ENCODE data around the gene BCAS3.
A peak's percentile ranks its signal among the peaks of the same experiment; 100 is the strongest.

BCAS3 gene

DNA sequence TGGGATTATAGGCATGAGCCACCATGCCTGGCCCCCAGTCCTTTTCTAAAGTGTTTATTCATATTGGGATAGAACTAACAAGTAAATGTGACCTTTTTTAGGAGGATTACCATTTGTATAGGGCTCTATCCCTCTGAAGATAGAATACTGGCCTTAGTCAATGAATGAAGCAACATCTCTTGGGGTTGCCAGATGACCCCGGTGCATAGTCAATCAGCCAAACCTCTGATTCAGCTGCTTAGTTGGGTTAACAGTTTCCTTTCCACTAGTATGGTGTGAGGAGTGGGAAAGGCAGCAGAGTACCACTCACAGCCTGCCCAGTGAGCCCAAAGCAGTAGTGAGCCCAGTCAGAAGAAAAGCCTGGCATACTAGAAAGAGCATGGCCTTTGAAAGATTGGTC, 627.4 kb downstream of the BCAS3 start:
- no peak for ATAC-seq

DNA sequence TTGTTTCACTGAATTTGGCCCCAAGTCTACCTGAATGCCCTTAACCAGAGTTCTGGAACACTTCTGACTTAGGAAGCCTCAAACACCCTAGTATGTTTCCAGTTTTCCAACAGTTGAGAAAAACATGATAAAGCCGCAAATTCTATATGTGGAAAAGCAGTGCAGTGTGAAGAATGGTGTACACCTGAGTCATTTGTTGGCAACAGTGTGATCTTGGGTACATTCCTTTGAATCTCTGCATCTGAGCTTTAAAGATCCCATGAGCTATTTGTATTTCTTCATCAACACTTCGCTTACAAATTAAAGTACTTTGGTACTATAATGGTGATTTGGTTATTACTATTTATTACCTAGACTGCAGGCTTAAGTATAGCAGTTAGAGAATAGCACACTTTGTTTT, 628.4 kb downstream of the BCAS3 start:
- no peak for ATAC-seq
- no peak for TF ChIP-seq ESRRG (CRISPR knock-in tag; IDR thresholded peaks at IDR 0.05)
- no peak for TF ChIP-seq PPARA (CRISPR knock-in tag; IDR thresholded peaks at IDR 0.05; ENCODE audit: borderline replicate concordance)
- TF ChIP-seq, protein P1, sequence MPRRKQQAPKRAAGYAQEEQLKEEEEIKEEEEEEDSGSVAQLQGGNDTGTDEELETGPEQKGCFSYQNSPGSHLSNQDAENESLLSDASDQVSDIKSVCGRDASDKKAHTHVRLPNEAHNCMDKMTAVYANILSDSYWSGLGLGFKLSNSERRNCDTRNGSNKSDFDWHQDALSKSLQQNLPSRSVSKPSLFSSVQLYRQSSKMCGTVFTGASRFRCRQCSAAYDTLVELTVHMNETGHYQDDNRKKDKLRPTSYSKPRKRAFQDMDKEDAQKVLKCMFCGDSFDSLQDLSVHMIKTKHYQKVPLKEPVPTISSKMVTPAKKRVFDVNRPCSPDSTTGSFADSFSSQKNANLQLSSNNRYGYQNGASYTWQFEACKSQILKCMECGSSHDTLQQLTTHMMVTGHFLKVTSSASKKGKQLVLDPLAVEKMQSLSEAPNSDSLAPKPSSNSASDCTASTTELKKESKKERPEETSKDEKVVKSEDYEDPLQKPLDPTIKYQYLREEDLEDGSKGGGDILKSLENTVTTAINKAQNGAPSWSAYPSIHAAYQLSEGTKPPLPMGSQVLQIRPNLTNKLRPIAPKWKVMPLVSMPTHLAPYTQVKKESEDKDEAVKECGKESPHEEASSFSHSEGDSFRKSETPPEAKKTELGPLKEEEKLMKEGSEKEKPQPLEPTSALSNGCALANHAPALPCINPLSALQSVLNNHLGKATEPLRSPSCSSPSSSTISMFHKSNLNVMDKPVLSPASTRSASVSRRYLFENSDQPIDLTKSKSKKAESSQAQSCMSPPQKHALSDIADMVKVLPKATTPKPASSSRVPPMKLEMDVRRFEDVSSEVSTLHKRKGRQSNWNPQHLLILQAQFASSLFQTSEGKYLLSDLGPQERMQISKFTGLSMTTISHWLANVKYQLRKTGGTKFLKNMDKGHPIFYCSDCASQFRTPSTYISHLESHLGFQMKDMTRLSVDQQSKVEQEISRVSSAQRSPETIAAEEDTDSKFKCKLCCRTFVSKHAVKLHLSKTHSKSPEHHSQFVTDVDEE (CRISPR knock-in tag; IDR thresholded peaks at IDR 0.05), result no peak

More for the DNA sequence above, 627.4 kb downstream of the BCAS3 start:
- TF ChIP-seq, protein P2, sequence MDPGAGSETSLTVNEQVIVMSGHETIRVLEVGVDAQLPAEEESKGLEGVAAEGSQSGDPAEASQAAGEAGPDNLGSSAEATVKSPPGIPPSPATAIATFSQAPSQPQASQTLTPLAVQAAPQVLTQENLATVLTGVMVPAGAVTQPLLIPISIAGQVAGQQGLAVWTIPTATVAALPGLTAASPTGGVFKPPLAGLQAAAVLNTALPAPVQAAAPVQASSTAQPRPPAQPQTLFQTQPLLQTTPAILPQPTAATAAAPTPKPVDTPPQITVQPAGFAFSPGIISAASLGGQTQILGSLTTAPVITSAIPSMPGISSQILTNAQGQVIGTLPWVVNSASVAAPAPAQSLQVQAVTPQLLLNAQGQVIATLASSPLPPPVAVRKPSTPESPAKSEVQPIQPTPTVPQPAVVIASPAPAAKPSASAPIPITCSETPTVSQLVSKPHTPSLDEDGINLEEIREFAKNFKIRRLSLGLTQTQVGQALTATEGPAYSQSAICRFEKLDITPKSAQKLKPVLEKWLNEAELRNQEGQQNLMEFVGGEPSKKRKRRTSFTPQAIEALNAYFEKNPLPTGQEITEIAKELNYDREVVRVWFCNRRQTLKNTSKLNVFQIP (CRISPR knock-in tag; IDR thresholded peaks at IDR 0.05; ENCODE audit: borderline replicate concordance, low read depth), result no peak
- TF ChIP-seq ZC3H10 (CRISPR knock-in tag; IDR thresholded peaks at IDR 0.05), result no peak
- TF ChIP-seq, protein P3, sequence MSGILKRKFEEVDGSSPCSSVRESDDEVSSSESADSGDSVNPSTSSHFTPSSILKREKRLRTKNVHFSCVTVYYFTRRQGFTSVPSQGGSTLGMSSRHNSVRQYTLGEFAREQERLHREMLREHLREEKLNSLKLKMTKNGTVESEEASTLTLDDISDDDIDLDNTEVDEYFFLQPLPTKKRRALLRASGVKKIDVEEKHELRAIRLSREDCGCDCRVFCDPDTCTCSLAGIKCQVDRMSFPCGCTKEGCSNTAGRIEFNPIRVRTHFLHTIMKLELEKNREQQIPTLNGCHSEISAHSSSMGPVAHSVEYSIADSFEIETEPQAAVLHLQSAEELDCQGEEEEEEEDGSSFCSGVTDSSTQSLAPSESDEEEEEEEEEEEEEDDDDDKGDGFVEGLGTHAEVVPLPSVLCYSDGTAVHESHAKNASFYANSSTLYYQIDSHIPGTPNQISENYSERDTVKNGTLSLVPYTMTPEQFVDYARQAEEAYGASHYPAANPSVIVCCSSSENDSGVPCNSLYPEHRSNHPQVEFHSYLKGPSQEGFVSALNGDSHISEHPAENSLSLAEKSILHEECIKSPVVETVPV (CRISPR knock-in tag; IDR thresholded peaks at IDR 0.05), result no peak
- TF ChIP-seq CSDC2 (CRISPR knock-in tag; IDR thresholded peaks at IDR 0.05), result no peak
- TF ChIP-seq SNAI2 (CRISPR knock-in tag; IDR thresholded peaks at IDR 0.05), result no peak
- TF ChIP-seq TCF4 (CRISPR knock-in tag; IDR thresholded peaks at IDR 0.05; ENCODE audit: borderline replicate concordance), result no peak
- TF ChIP-seq ESRRG (CRISPR knock-in tag; IDR thresholded peaks at IDR 0.05), result no peak
- no peak for TF ChIP-seq BACH2 (CRISPR knock-in tag; IDR thresholded peaks at IDR 0.05; ENCODE audit: borderline replicate concordance)
- TF ChIP-seq PPARA (CRISPR knock-in tag; IDR thresholded peaks at IDR 0.05; ENCODE audit: borderline replicate concordance), result no peak

DNA sequence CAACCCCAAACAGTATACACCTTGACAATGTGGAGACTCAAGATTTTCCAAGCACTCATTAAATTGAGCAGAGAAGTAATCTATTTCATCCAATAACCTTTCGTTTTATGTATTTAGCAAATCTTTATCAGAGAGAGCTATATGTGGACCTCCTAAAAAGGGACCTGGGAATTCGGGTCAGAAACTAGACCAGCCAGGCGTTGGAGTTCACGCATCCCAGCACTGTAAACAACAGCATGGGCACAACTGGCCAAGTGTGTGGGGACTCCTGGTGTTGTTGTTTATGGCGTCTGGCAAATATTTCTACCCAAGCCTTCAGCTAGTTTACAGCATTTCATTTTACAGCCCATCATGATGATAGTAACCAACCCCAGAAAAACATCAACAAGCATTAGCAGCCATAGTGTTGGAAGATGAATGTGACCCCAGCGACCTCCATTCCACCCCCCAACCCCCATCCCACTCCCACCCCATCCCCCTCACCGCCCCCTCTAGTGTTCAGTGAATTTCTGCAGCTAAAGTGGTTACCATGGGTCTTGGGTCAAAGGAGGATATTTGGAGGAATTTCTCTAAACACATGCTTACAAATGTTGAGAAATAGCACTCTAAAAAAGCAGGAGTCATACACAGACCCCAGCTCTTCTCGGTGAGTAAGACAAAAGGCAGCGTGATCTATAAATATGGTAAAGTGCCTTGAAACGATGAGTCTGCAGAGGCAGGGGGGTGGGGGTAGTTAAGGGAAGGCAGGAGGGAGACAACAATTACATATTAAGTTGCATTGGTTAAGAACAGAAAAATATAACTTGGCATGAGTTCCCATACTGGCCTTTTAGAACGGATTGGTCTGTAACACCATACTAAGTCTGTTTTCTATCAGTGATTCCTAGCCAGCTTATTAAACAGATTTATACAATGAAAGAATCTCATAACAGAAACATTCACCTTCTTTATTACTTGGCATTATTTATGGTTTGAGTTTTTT, 630.5 kb downstream of the BCAS3 start:
- peak; percentile 93 for ATAC-seq
- TF ChIP-seq RARB (CRISPR knock-in tag; IDR thresholded peaks at IDR 0.05) (0 out of 2 replicates have a peak, but pooled peaks have one; percentile 13), PPARA (CRISPR knock-in tag; IDR thresholded peaks at IDR 0.05; ENCODE audit: borderline replicate concordance) (no peak), OSR1 (CRISPR knock-in tag; IDR thresholded peaks at IDR 0.05) (no peak), ISL1 (CRISPR knock-in tag; IDR thresholded peaks at IDR 0.05) (peak; percentile 94), ZC3H10 (CRISPR knock-in tag; IDR thresholded peaks at IDR 0.05) (peak; percentile 68; the same call in 1 of the 2 replicates), ESRRG (CRISPR knock-in tag; IDR thresholded peaks at IDR 0.05) (no peak), ZFP30 (CRISPR knock-in tag; IDR thresholded peaks at IDR 0.05) (no peak)
- TF ChIP-seq, protein P3 (CRISPR knock-in tag; IDR thresholded peaks at IDR 0.05), result no peak
- TF ChIP-seq, protein P4, sequence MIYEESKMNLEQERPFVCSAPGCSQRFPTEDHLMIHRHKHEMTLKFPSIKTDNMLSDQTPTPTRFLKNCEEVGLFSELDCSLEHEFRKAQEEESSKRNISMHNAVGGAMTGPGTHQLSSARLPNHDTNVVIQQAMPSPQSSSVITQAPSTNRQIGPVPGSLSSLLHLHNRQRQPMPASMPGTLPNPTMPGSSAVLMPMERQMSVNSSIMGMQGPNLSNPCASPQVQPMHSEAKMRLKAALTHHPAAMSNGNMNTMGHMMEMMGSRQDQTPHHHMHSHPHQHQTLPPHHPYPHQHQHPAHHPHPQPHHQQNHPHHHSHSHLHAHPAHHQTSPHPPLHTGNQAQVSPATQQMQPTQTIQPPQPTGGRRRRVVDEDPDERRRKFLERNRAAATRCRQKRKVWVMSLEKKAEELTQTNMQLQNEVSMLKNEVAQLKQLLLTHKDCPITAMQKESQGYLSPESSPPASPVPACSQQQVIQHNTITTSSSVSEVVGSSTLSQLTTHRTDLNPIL (CRISPR knock-in tag; IDR thresholded peaks at IDR 0.05; ENCODE audit: low read depth), result peak; percentile 58; the same call in 1 of the 2 replicates
- TF ChIP-seq, protein P5, sequence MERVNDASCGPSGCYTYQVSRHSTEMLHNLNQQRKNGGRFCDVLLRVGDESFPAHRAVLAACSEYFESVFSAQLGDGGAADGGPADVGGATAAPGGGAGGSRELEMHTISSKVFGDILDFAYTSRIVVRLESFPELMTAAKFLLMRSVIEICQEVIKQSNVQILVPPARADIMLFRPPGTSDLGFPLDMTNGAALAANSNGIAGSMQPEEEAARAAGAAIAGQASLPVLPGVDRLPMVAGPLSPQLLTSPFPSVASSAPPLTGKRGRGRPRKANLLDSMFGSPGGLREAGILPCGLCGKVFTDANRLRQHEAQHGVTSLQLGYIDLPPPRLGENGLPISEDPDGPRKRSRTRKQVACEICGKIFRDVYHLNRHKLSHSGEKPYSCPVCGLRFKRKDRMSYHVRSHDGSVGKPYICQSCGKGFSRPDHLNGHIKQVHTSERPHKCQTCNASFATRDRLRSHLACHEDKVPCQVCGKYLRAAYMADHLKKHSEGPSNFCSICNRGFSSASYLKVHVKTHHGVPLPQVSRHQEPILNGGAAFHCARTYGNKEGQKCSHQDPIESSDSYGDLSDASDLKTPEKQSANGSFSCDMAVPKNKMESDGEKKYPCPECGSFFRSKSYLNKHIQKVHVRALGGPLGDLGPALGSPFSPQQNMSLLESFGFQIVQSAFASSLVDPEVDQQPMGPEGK (CRISPR knock-in tag; IDR thresholded peaks at IDR 0.05; ENCODE audit: borderline replicate concordance), result peak; percentile 16; the same call in 1 of the 2 replicates
